Natural killer cell (primary cell): ENCODE data around the gene DLD. TPM values are rescaled to one million over a fixed set of nuclear protein-coding genes. Genes with fewer than 3 reads are reported as not detected.

Experiments
- ATAC-seq, 3 donors: fragments of 150-1000 bp in 2 of 3; fragments of 200-7000 bp in 1 of 3; cut with Tn5 transposase; 1 replicate in 1 of 3; 2 replicates in 2 of 3; pipeline ENCODE4 v1.10.0; 2021; ENCODE audit warnings: mild to moderate bottlenecking in 2 of 3, moderate library complexity in 2 of 3
- DNase-seq, 2 donors: peaks; one replicate each; pipeline versions ENCODE4 v3.0.0 to v3.0.0-alpha.2; 2013 to 2021; ENCODE audit warnings: mixed read lengths in 1 of 2
- H3K27ac ChIP-seq: one replicate; pipeline ENCODE4 v1.5.1; 2013; ENCODE audit warnings: mild to moderate bottlenecking, low read length
- H3K27me3 ChIP-seq: one replicate; pipeline ENCODE4 v1.6.1; 2013; ENCODE audit warnings: low read length; ENCODE audit not compliant: control insufficient read depth, insufficient read depth
- H3K36me3 ChIP-seq: one replicate; pipeline ENCODE4 v1.6.1; 2013; ENCODE audit warnings: low read length; ENCODE audit not compliant: control insufficient read depth, insufficient read depth
- H3K4me1 ChIP-seq: one replicate; pipeline ENCODE4 v1.6.1; 2013; ENCODE audit warnings: low read length; ENCODE audit not compliant: control insufficient read depth, insufficient read depth
- H3K4me3 ChIP-seq: one replicate; pipeline ENCODE4 v1.5.1; 2013; ENCODE audit warnings: low read length
- H3K9me3 ChIP-seq: one replicate; pipeline ENCODE4 v1.6.1; 2013; ENCODE audit warnings: low read length; ENCODE audit not compliant: control insufficient read depth, insufficient read depth
- H3K27ac Mint-ChIP-seq, 2 donors: one replicate each; pipeline ENCODE4 v1.8.0; 2022; ENCODE audit warnings: mild to moderate bottlenecking in 2 of 2, mixed read lengths in 2 of 2, moderate library complexity in 1 of 2
- H3K27me3 Mint-ChIP-seq, 2 donors: one replicate each; pipeline ENCODE4 v1.8.0; 2022; ENCODE audit warnings: low read depth in 2 of 2, mixed read lengths in 2 of 2
- H3K36me3 Mint-ChIP-seq: one replicate; pipeline ENCODE4 v1.8.0; 2022; ENCODE audit warnings: mixed read lengths
- H3K4me1 Mint-ChIP-seq, 2 donors: one replicate each; pipeline ENCODE4 v1.8.0; 2022; ENCODE audit warnings: mixed read lengths in 2 of 2
- H3K4me3 Mint-ChIP-seq: one replicate; pipeline ENCODE4 v1.8.0; 2022; ENCODE audit warnings: mild to moderate bottlenecking, moderate library complexity, mixed read lengths
- H3K9me3 Mint-ChIP-seq, 2 donors: one replicate each; pipeline ENCODE4 v1.8.0; 2022; ENCODE audit warnings: mixed read lengths in 2 of 2
- CTCF ChIP-seq: fragments of 200-600 bp; IDR thresholded peaks from one replicate; pipeline ENCODE4 v1.8.0; 2022; ENCODE audit warnings: antibody characterized with exemption
- WGBS: methylation state at CpG from one replicate; pipeline ENCODE4 v1.1.7; 2013; ENCODE audit warnings: missing lambda C conversion rate; ENCODE audit not compliant: insufficient coverage; 5-methylcytosine and 5-hydroxymethylcytosine counted together
- intact Hi-C: fragments of 100-400 bp; cut with micrococcal nuclease; formaldehyde crosslinking; loops from one replicate; pipeline ENCODE4 v1.14.2; 2022
- total RNA-seq, 4 donors: library from RNA; stranded (reverse); fragments of 120-200 nt in 1 of 4; gene quantifications; one replicate each; pipeline versions ENCODE4 v1.2.3 to v1.2.4, GENCODE V29; 2013 to 2022

DLD gene
- total RNA-seq, 3 donors from 2014 or later (not counting 1 experiment from before 2014, with no cell fraction given): 72.2 to 81.4 (median 80.9) TPM

- no peak overlapping the region for H3K4me3 Mint-ChIP-seq
- ATAC-seq: no peak
- H3K36me3 Mint-ChIP-seq: peaks cover 44% of the 10 kb centered on the region
- Histone ChIP-seq H3K4me3 (no peak overlapping the region), H3K36me3 (peaks cover 72% of the 10 kb centered on the region), H3K4me1 (no peaks in the 10 kb centered on the region), H3K9me3 (no peaks in the 10 kb centered on the region), H3K27me3 (no peaks in the 10 kb centered on the region), H3K27ac (no peak overlapping the region)
- H3K27me3 Mint-ChIP-seq: no peaks in the 10 kb centered on the region
- intact Hi-C loops: no loop called here
- H3K4me1 Mint-ChIP-seq: peaks cover 12 to 24% of the 10 kb centered on the region in 2 donors
- no peak overlapping the region for H3K27ac Mint-ChIP-seq
- no peak for TF ChIP-seq CTCF
- no CpG with 5 or more reads among the region's 2 CpGs for WGBS
- peaks cover 0 to 2% of the 10 kb centered on the region in 2 donors for H3K9me3 Mint-ChIP-seq
- DNase-seq: no peak
These were observed 22.9 kb downstream of the DLD start for GRCh38 chr7:107913851-107914250.

DNA sequence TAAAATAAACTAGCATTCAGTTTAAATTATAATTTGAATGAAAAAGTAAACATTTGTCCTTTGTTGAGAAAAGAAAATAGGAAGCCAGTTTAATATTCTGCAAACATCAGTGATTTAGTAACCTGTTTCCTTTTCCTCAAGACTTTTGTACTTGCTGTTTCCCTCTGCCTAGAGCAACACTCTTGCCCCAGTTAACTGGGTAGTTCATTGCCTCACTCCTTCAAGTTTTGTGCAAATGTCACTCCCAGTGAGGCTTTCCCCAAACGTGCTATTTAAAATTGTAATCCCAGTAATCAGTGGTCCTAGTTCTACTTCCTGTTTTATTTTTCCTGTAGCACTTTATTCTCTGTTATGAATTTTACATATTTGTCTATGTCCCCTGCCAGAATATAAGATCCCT, 23.8 kb downstream of the DLD start:
- intact Hi-C loops: no loop called here
- no peak for TF ChIP-seq CTCF
- DNase-seq (no peak), ATAC-seq (no peak)
- Mint-ChIP-seq H3K4me1 (peaks cover 12 to 24% of the 10 kb centered on the region in 2 donors), H3K36me3 (peaks cover 42% of the 10 kb centered on the region), H3K4me3 (no peak overlapping the region), H3K27ac (peak overlapping the region in 1 of 2 donors; percentile 65), H3K27me3 (no peaks in the 10 kb centered on the region), H3K9me3 (peaks cover 0 to 2% of the 10 kb centered on the region in 2 donors)
- H3K27me3 ChIP-seq: no peaks in the 10 kb centered on the region
- peaks cover 74% of the 10 kb centered on the region for H3K36me3 ChIP-seq
- 37% methylated on average over 1 of the region's 1 CpG for WGBS
- H3K9me3 ChIP-seq: no peaks in the 10 kb centered on the region
- H3K4me3 ChIP-seq: no peak overlapping the region
- no peak overlapping the region for H3K27ac ChIP-seq
- no peaks in the 10 kb centered on the region for H3K4me1 ChIP-seq

- intact Hi-C loops: no loop called here
- Histone ChIP-seq H3K36me3 (peaks cover 74% of the 10 kb centered on the region), H3K4me1 (no peaks in the 10 kb centered on the region), H3K27ac (no peak overlapping the region), H3K4me3 (no peak overlapping the region), H3K9me3 (no peaks in the 10 kb centered on the region), H3K27me3 (no peaks in the 10 kb centered on the region)
- 88% methylated on average over 1 of the region's 2 CpGs for WGBS
- H3K36me3 Mint-ChIP-seq: peaks cover 44% of the 10 kb centered on the region
- peaks cover 0 to 2% of the 10 kb centered on the region in 2 donors for H3K9me3 Mint-ChIP-seq
- H3K4me1 Mint-ChIP-seq: peaks cover 15 to 27% of the 10 kb centered on the region in 2 donors
- H3K4me3 Mint-ChIP-seq: no peak overlapping the region
- H3K27me3 Mint-ChIP-seq: no peaks in the 10 kb centered on the region
- no peak for ATAC-seq
- TF ChIP-seq CTCF: no peak
- DNase-seq: no peak
- H3K27ac Mint-ChIP-seq: peak overlapping the region in 1 of 2 donors; percentile 65
These were observed 24.6 kb downstream of the DLD start for GRCh38 chr7:107915541-107915940.
